ENCODE data around the gene ARHGAP33.
"Not testable (repeated sequence)": the region's sequence is repeated elsewhere in the genome, so short reads cannot be mapped to it uniquely, and the experiment has no call there.

ARHGAP33 gene

DNA sequence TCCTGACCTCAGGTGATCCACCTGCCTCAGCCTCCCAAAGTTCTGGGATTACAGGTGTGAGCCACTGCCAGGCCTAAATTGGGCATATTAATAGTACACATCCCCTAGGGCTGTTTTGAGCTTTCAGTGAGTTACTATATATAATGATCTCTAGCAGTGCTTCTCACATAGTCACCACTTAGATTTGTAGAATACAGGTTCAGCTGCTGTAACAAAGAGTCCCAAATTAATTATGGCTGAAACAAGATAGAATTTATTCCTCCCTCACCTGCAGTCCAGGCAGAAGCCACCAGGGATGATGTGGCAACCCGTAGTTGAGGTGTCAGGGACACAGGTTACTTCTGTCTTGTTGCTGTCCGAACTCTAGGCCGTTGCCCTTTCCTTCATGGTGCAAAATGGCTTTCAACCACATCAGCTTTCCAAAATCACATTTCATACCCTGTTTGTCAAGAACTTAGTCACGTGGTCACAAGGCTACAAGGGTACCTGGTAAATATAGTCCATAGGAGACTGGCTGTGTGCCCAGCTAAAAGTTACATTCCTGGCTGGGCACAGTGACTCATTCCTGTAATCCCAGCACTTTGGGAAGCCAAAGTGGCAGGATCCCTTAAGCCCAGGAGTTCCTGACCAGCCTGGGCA is 14.5 kb upstream of the ARHGAP33 start:
- DNase-seq (ENCODE audit: low read depth) = no peak
- no peak overlapping the region for H3K4me3 ChIP-seq (ENCODE audit: control insufficient read depth, low read depth, low read length)
- TF ChIP-seq, protein P1, sequence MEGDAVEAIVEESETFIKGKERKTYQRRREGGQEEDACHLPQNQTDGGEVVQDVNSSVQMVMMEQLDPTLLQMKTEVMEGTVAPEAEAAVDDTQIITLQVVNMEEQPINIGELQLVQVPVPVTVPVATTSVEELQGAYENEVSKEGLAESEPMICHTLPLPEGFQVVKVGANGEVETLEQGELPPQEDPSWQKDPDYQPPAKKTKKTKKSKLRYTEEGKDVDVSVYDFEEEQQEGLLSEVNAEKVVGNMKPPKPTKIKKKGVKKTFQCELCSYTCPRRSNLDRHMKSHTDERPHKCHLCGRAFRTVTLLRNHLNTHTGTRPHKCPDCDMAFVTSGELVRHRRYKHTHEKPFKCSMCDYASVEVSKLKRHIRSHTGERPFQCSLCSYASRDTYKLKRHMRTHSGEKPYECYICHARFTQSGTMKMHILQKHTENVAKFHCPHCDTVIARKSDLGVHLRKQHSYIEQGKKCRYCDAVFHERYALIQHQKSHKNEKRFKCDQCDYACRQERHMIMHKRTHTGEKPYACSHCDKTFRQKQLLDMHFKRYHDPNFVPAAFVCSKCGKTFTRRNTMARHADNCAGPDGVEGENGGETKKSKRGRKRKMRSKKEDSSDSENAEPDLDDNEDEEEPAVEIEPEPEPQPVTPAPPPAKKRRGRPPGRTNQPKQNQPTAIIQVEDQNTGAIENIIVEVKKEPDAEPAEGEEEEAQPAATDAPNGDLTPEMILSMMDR (IDR thresholded peaks at IDR 0.05; ENCODE audit: control insufficient read depth, insufficient read depth, low read depth, low read length, missing control alignments) = no peak

DNA sequence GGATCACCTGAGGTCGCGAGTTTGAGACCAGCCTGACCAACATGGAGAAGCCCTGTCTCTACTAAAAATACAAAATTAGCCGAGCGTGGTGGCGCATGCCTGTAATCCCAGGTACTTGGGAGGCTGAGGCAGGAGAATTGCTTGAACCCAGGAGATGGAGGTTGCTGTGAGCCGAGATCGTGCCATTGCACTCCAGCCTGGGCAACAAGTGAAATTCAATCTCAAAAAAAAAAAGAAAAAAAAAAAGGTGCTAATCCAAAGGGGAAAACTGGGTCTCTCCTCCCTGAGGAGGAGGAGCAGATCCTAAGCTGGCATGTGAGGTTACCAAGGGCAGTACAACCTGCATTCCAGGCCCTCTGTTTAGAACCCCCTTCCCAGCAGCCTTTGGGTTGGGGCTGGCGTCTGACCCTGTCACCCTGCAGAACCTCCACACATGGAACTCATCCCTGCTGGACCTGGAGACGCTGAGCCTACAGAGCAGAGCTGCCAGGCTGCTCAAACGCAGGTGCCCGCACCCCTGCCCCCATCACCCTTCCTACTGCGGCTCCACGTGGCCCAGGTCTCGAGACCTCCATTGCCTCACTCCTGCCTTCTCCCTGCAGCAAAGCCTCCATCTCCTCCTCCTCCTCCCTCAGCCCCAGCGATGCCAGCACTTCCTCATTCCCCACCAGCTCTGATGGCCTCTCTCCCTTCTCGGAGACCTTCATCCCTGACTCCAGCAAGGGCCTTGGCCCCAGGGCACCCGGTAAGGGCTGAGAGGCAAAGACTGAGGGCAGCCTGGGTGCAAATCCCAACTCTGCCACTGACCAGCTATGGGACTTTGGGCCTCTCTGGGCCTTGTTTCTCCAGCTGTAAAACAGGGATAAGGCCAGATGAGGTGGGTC is 10.7 kb upstream of the ARHGAP33 start:
- H3K4me3 ChIP-seq (ENCODE audit: control insufficient read depth, low read depth, low read length) = no peak overlapping the region
- TF ChIP-seq, protein P1 (IDR thresholded peaks at IDR 0.05; ENCODE audit: control insufficient read depth, insufficient read depth, low read depth, low read length, missing control alignments) = no peak
- no peak for DNase-seq (ENCODE audit: low read depth)

DNA sequence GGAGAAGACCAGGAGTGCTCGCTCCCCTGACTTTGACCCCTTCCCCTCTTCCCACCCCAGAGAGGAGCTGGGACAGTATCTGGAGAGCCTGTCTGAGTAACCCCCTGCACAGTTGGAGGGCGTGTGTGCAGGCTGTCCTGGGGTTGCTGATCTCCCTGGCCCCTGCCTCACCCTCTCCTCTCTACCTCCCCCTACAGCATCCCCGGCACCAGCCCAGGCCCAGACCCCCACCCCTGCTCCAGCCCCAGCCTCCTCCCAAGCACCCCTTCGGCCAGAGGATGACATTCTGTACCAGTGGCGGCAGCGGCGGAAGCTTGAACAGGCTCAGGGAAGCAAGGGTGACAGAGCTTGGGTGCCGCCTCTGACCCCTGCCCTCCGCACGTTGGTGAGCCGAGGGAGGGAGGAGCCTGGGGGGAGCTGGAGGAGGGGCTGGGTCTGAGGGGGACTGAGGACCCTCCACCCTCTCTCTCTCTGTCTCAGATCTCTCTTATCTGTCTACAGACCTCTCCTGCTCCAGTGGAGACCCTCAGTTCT is 8.7 kb upstream of the ARHGAP33 start:
- no peak for DNase-seq (ENCODE audit: low read depth)
- TF ChIP-seq, protein P1 (IDR thresholded peaks at IDR 0.05; ENCODE audit: control insufficient read depth, insufficient read depth, low read depth, low read length, missing control alignments) = no peak
- no peak overlapping the region for H3K4me3 ChIP-seq (ENCODE audit: control insufficient read depth, low read depth, low read length)

GRCh38 chr19:35767288-35768081 is 7.9 kb upstream of the ARHGAP33 start:
- no peak for DNase-seq (ENCODE audit: low read depth)
- no peak overlapping the region for H3K4me3 ChIP-seq (ENCODE audit: control insufficient read depth, low read depth, low read length)
- TF ChIP-seq, protein P1 (IDR thresholded peaks at IDR 0.05; ENCODE audit: control insufficient read depth, insufficient read depth, low read depth, low read length, missing control alignments) = no peak

DNA sequence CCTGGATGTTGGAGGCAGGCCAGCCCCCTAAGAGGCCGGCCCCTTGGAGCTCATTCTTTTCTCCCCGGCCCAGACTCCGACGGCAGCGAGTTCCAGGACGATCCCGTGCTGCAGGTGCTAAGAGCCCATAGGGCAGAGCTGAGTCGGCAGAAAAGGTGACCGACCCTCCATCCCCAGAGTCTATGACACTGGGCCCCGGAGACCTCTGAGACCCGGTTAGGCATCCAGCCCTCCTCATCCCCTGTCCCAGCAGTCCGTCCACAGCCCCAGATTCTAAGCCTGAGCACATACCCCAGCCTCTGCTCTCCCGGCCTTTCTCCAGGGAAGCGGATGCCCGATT is 7.3 kb upstream of the ARHGAP33 start:
- DNase-seq (ENCODE audit: low read depth) = no peak
- H3K4me3 ChIP-seq (ENCODE audit: control insufficient read depth, low read depth, low read length) = no peak overlapping the region
- TF ChIP-seq, protein P1 (IDR thresholded peaks at IDR 0.05; ENCODE audit: control insufficient read depth, insufficient read depth, low read depth, low read length, missing control alignments) = no peak

DNA sequence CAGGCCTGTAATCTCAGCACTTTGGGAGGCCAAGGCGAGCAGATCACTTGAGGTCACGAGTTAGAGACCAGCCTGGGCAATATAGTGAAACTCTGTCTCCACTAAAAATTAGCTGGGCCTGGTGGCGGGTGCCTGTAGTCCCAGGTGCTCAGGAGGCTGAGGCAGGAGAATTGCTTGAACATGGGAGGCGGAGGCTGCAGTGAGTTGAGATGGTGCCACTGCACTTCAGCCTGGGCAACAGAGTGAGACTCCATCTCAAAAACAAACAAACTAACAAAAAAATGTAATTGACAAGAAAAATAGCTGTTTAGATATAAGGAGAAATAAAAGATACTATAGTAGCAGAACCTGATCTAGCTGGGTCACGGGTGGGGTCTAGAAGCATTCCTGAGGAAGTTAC is 3.0 kb upstream of the ARHGAP33 start:
- H3K4me3 ChIP-seq (ENCODE audit: control insufficient read depth, low read depth, low read length); DNase-seq (ENCODE audit: low read depth): not testable (repeated sequence)
